Activated CD4-positive, alpha-beta T cell treated with anti-CD3 and anti-CD28 coated beads, Interleukin-2, Interleukin-4, amounts not matched to agents 100 ng/mL and 50 ng/mL, durations not matched to agents 16 hours and 8 hours (primary cell): ENCODE measurements around the gene INSC.
A peak's percentile ranks its signal among the peaks of the same experiment; 100 is the strongest.
"Not testable (repeated sequence)": the region's sequence is repeated elsewhere in the genome, so short reads cannot be mapped to it uniquely, and the experiment has no call there.

Source experiments
- DNase-seq: peaks from one replicate; pipeline ENCODE4 v3.0.0-alpha.2; 2020; ENCODE audit warnings: low spot score

INSC gene

GRCh38 chr11:15114501-15115475, at the start of gene INSC:
Gene INSC (plus strand): TSS chr11:15114923. CDS start chr11:15149175, 34,252 bp downstream.
- no peak for DNase-seq

- DNase-seq, result not testable (repeated sequence)
These were observed 45.0 kb upstream of the INSC start for GRCh38 chr11:15069751-15070150.

GRCh38 chr11:15071556-15072255, 43.0 kb upstream of the INSC start:
- DNase-seq, result no peak

GRCh38 chr11:15072551-15073143, 42.1 kb upstream of the INSC start:
- DNase-seq, result no peak

- DNase-seq, result no peak
These were observed 41.1 kb upstream of the INSC start, which contains the start of gene CALCB for GRCh38 chr11:15073361-15074205. Gene CALCB (plus strand): TSS chr11:15073593. CDS start chr11:15074719, 1,126 bp downstream.

GRCh38 chr11:15074206-15075161, 40.2 kb upstream of the INSC start:
- DNase-seq, result peak; percentile 86

- no peak for DNase-seq
These were observed 39.6 kb upstream of the INSC start for GRCh38 chr11:15075162-15075526.

- no peak for DNase-seq
These were observed 23.5 kb upstream of the INSC start for GRCh38 chr11:15091175-15091574.

- DNase-seq, result no peak
These were observed 23.1 kb upstream of the INSC start for GRCh38 chr11:15091625-15092024.

- DNase-seq, result no peak
These were observed 21.3 kb upstream of the INSC start for GRCh38 chr11:15093432-15093831.

- DNase-seq, result no peak
These were observed 18.9 kb upstream of the INSC start for GRCh38 chr11:15095736-15096228.

GRCh38 chr11:15097411-15097810, 17.3 kb upstream of the INSC start:
- no peak for DNase-seq

GRCh38 chr11:15099267-15099666, 15.5 kb upstream of the INSC start:
- no peak for DNase-seq

- DNase-seq, result peak; percentile 60
These were observed 13.5 kb upstream of the INSC start for GRCh38 chr11:15101072-15101709.

- DNase-seq, result no peak
These were observed 10.6 kb upstream of the INSC start for GRCh38 chr11:15104166-15104565.

GRCh38 chr11:15106201-15106965, 8.3 kb upstream of the INSC start:
- no peak for DNase-seq

- no peak for DNase-seq
These were observed 6.8 kb upstream of the INSC start for GRCh38 chr11:15107730-15108515.

GRCh38 chr11:15108592-15109130, 6.1 kb upstream of the INSC start:
- DNase-seq, result no peak
